CD1c-positive myeloid dendritic cell (primary cell): ENCODE data around the gene TGM6.

Experiments
- DNase-seq: peaks from one replicate; pipeline ENCODE4 v3.0.0-alpha.2; 2016; ENCODE audit errors: extremely low spot score

The TGM6 gene

GRCh38 chr20:2380601-2381000 is at the start of gene TGM6:
Gene TGM6, plus strand, starts transcription at chr20:2380901. Its CDS starts 68 bp downstream, at chr20:2380969.
- DNase-seq: no peak

- DNase-seq: no peak
These were observed 49.6 kb upstream of the TGM6 start for GRCh38 chr20:2331106-2331505.

DNA sequence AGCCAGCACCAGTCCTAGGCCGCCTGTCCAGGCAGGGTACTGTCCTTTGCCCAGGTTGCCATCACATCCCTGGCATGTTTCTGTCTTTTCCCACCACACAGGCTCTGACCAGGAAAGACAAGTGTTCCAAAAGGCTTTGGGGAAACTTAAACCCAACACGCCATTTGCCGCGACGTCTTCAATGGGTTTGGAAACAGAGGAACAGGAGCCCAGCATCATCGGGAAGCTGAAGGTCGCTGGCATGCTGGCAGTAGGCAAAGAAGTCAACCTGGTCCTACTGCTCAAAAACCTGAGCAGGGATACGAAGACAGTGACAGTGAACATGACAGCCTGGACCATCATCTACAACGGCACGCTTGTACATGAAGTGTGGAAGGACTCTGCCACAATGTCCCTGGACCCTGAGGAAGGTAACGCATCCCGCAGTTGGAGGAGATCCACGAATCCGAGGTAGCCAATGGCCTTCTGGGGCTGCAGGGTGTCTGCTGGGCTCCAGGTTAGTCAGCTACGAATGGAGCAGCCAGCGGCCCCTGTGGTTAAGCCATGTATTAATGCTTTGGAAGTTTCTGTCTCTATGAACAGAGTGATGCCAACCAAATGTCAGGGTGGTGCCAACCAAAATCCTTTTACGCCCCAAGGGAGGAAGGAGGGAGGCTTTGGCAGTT is 48.7 kb upstream of the TGM6 start:
- no peak for DNase-seq

GRCh38 chr20:2332711-2333110 is 48.0 kb upstream of the TGM6 start:
- no peak for DNase-seq

DNA sequence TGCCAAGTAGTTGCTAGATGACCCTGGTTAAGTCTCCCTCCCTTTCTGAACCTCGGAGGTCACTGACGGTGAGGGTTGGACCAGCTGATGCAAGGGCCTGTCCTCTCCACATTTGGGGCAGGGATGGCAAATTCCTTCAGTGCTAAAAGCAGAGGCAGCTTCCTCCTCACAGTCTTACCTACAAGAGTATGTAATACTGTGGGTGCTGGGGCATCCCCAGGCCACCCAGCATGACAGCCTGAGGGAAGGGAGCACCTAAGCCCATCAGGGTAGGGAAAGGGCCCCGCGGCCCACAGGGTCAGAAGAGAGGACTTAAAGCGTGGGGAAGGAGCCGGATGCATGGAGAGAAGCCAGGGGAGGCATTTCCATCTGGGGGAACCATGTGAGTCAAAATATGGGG is 46.9 kb upstream of the TGM6 start:
- DNase-seq: no peak

DNA sequence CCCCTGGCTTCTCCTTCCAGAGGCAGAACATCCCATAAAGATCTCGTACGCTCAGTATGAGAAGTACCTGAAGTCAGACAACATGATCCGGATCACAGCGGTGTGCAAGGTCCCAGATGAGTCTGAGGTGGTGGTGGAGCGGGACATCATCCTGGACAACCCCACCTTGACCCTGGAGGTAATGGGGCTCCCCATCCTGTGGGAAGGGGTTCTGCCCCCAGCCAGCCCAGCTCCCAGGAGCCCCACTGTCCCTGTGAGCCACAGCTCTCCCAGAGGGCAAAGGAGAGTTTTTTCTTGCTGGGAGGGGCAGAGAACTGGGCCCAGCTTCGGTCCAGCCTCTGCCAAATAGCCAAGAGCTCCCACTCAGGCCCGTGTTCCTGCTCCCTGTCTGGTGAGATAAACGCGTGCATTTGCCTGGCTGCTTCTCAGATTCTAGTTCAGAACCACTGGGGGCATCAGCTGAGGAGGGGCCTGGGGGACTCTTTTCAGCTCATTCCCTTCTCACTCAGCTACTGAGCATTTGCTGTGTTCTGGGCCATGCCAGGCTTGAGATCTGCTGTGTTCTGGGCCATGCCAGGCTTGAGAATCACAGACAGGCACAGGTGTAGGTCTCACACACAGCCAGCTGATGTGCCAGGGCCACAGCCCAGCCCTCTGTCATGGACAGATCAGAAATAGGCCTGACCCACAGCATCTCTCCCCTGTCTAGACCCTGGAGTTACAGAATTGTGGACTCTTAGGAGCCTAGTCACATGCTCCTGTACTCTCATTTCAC is 45.4 kb upstream of the TGM6 start:
- DNase-seq: no peak

DNA sequence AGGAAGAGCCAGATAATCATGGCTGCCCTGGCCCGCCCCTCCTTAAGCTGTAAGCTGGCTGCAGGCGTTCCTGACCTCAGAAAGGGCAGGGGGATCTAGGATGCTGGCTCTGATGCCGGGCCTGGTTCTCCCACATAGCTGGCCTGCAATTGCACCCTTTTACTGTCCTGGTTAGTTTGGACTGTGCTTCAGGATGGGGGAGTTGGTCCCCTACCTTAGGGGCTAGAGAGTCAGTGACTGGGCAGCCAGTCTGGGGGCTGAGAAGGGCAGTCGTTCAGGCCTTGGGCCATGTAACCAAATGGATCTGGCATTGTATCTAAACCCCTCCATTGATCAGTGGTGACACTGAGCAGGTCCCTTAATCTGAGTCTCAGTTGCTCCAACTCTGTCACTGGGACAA is 44.2 kb upstream of the TGM6 start:
- no peak for DNase-seq

- no peak for DNase-seq
These were observed 43.6 kb upstream of the TGM6 start for GRCh38 chr20:2337142-2337541.

- peak; percentile 57 for DNase-seq
These were observed 42.2 kb upstream of the TGM6 start for GRCh38 chr20:2338411-2339066.

- DNase-seq: no peak
These were observed 40.6 kb upstream of the TGM6 start for GRCh38 chr20:2340136-2340535.

DNA sequence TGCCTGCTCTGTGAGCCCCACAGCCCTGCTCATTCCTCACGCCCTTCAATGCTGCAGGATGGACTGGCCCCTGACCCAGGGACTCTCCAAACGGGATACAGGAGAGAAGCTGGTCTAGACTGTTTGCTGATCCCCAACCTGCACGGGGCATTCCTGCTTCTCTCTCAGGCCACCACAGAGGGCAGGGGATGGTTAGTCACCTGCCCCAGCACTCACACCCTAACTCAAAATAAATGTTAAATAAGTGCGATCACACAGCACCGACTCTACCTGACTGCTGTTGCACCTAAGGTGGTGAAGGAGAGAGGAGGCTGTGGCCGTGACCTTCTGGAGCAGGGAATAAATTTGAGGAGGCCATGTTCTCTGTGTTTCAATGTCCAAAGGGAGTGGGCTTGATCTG is 39.9 kb upstream of the TGM6 start:
- DNase-seq: no peak

DNA sequence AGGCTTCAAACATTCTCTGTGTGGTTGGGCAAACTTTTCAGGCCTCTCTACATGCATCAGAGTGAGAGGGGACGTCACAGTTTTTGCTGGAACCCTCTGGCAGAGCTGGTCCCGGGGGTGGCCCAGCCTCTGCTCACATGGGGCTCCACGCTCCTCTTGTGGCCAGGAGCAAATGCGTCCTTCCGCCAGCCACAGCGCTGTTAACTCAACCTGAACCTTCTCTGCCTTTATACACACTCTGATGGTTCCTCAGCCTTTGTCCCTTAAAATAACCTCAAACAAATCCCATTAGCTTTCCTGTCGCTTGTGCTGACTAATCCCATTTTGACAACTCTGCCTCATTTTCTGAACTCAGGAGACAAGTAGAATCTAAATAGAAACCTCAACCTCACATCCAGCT is 39.4 kb upstream of the TGM6 start:
- no peak for DNase-seq

DNA sequence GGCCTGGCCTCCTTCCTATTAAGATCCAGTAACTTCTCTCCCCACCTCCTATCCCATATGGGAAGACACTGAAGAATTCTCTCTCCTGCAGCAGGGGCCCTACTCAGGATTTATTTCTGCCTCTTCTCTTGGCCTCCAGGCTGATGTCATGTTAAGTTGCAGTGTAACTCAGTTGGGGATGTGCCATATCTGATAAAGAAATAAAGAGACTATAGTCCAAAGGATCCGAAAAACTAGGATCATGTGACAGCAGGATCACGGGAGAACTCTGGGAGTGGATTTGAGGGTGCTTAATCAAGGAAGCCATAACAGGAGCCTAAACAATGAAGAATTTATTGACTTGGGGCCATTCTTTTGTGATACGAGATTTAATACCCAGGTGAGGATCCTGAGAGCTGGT is 38.5 kb upstream of the TGM6 start:
- DNase-seq: no peak

DNA sequence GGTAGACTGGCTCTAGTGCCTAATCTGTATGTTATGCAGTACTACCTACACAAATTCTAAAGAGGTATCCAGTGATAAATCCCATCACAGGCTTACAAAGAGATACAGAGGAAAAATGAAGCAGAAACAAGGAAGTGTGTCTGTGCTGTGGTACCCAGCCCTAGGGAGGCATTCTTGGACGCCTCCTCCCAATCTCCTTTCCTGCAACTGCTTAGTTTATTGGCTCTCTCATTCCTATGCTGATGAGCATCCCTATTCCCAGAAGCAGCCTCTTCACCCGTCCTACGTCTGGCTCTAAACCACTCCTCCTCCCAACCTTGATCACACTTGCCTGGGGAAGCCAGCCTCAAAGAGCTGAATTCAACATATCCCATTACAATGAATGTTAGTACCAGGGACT is 34.5 kb upstream of the TGM6 start:
- DNase-seq: no peak

- DNase-seq: no peak
These were observed 32.4 kb upstream of the TGM6 start for GRCh38 chr20:2348336-2348735.

GRCh38 chr20:2349801-2350200 is 30.9 kb upstream of the TGM6 start:
- no peak for DNase-seq

DNA sequence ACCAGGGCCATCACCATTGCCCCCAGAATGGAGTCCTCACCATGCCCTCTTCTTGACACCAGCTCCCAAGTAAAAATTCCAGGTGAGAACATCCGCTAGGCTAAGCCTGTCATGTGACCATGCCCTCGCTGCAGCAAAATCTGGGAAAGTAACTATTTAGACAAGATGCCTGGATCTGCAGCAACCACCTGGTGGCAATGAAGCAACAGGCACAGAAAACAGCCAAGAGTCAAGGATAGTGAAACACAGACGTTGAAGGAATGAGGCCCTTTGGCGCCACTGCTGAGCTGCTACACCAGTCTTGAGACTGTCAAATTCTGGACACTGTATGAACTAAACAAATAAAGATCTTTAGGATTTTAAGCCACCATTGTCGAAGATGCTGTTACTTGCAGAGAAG is 30.1 kb upstream of the TGM6 start:
- DNase-seq: no peak

GRCh38 chr20:2353231-2353630 is 27.5 kb upstream of the TGM6 start:
- no peak for DNase-seq

- DNase-seq: no peak
These were observed 23.6 kb upstream of the TGM6 start for GRCh38 chr20:2357114-2357513.

DNA sequence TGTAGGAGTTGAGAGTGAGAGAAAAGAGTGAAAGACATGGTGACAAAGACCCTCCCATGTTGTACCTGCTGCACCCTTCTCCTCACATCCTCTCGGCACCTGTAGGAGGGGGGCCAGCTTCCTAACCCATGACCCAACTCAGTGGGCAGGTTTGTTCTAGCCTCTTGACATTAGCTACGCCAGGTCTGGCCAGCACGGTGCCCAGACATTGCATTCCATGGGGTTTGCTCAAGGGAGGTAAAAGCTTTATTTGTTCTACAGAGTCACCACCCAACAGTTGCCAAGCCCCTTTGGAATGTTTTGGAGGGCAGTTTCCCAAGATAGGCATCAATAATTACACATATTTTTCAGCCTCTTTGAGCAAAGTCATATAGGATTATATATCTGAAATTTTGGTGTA is 22.7 kb upstream of the TGM6 start:
- DNase-seq: no peak

- DNase-seq: no peak
These were observed 19.6 kb upstream of the TGM6 start for GRCh38 chr20:2361035-2361593.

- DNase-seq: no peak
These were observed 17.5 kb upstream of the TGM6 start for GRCh38 chr20:2363187-2363586.

- no peak for DNase-seq
These were observed 17.1 kb upstream of the TGM6 start for GRCh38 chr20:2363587-2363986.
